Thyroid gland (tissue), 4 donors: ENCODE measurements around the gene HTD2.

Experiments used
- POLR2A ChIP-seq, 2 donors: fragments of 450-650 bp; IDR thresholded peaks; one replicate each; pipeline ENCODE4 v1.6.1; 2017; ENCODE audit warnings: antibody characterized with exemption in 2 of 2, mild to moderate bottlenecking in 2 of 2, moderate library complexity in 1 of 2
- TF ChIP-seq, protein P1 (sequence below), 6 experiments: fragments of 200-600 bp in 3 of 6; fragments of 450-650 bp in 3 of 6; sonication (generic) in 3 of 6; IDR thresholded peaks; one replicate each; pipeline ENCODE4 v1.5.1; 2016 to 2019; ENCODE audit warnings: antibody characterized with exemption in 6 of 6, mild to moderate bottlenecking in 2 of 6, inconsistent platforms in 1 of 6, moderate library complexity in 1 of 6

DNA sequence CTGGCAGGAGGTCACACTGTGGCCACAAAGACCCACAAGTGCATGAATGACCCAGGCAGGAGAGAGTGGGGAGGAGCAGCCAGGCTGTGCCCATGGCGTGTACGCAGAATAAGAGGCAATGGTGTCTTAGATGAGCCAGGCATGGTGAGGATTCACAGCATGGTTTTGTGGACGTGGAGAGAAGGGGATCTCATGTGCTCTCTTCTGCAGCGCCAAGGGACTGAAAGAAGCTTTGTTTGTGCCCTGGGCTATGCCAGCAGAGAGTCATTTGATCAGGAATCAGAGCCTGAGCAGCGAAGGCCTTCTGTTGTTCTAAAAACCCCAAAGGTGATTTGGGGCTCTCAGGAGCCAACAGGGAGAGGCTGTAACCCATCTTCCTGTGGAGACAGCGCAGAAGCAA lies 19.0 kb upstream of the HTD2 start:
- TF ChIP-seq, protein P1, sequence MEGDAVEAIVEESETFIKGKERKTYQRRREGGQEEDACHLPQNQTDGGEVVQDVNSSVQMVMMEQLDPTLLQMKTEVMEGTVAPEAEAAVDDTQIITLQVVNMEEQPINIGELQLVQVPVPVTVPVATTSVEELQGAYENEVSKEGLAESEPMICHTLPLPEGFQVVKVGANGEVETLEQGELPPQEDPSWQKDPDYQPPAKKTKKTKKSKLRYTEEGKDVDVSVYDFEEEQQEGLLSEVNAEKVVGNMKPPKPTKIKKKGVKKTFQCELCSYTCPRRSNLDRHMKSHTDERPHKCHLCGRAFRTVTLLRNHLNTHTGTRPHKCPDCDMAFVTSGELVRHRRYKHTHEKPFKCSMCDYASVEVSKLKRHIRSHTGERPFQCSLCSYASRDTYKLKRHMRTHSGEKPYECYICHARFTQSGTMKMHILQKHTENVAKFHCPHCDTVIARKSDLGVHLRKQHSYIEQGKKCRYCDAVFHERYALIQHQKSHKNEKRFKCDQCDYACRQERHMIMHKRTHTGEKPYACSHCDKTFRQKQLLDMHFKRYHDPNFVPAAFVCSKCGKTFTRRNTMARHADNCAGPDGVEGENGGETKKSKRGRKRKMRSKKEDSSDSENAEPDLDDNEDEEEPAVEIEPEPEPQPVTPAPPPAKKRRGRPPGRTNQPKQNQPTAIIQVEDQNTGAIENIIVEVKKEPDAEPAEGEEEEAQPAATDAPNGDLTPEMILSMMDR (IDR thresholded peaks at IDR 0.05), result no peak
- TF ChIP-seq POLR2A (IDR thresholded peaks at IDR 0.05), result no peak
